Measurements from ENCODE around the gene ZBTB8OS.

DNA sequence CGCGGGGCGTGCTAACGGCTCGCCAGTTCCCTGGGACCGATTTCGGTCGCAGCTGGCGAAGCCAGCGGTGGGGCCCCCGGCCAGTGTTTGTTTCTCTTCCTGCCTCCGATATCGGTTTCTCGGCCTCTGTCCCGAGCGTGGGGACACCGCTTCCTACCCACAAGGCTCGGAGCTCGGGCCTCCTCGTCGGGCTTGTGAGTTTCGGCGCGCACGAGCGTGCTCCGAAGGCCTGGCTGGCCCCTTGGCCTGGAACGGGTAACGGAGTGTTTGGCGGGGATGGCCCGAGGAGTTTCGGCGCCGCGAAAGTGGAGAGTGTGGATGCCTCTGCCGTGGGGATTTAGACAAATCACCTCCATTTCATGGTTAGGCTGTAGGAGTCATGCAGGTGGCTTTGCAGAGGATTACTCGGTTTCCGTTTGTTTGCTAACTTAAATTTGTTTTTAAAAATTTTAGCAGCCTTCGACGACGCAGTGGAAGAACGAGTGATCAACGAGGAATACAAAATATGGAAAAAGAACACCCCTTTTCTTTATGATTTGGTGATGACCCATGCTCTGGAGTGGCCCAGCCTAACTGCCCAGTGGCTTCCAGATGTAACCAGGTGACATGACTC, 1.2 kb upstream of the ZBTB8OS start:
- TF ChIP-seq FOXJ3 (CRISPR knock-in tag; IDR thresholded peaks at IDR 0.05; ENCODE audit: borderline replicate concordance) (no peak), AR (CRISPR knock-in tag; IDR thresholded peaks at IDR 0.05) (no peak), USF2 (CRISPR knock-in tag; IDR thresholded peaks at IDR 0.05) (no peak), FOXP4 (CRISPR knock-in tag; IDR thresholded peaks at IDR 0.05) (no peak), E2F4 (CRISPR knock-in tag; IDR thresholded peaks at IDR 0.05; ENCODE audit: borderline replicate concordance, low read depth) (no peak), CTCF (IDR thresholded peaks at IDR 0.05) (no peak), ZNF396 (CRISPR knock-in tag; IDR thresholded peaks at IDR 0.05; ENCODE audit: borderline replicate concordance) (no peak), CREB1 (CRISPR knock-in tag; IDR thresholded peaks at IDR 0.05) (no peak), IRF2 (CRISPR knock-in tag; IDR thresholded peaks at IDR 0.05; ENCODE audit: borderline replicate concordance, low read depth) (no peak)
- TF ChIP-seq, protein P1, sequence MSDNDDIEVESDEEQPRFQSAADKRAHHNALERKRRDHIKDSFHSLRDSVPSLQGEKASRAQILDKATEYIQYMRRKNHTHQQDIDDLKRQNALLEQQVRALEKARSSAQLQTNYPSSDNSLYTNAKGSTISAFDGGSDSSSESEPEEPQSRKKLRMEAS (CRISPR knock-in tag; IDR thresholded peaks at IDR 0.05) = no peak
- TF ChIP-seq, protein P2, sequence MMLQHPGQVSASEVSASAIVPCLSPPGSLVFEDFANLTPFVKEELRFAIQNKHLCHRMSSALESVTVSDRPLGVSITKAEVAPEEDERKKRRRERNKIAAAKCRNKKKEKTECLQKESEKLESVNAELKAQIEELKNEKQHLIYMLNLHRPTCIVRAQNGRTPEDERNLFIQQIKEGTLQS (CRISPR knock-in tag; conservative IDR thresholded peaks at IDR 0.05) = no peak
- TF ChIP-seq, protein P3, sequence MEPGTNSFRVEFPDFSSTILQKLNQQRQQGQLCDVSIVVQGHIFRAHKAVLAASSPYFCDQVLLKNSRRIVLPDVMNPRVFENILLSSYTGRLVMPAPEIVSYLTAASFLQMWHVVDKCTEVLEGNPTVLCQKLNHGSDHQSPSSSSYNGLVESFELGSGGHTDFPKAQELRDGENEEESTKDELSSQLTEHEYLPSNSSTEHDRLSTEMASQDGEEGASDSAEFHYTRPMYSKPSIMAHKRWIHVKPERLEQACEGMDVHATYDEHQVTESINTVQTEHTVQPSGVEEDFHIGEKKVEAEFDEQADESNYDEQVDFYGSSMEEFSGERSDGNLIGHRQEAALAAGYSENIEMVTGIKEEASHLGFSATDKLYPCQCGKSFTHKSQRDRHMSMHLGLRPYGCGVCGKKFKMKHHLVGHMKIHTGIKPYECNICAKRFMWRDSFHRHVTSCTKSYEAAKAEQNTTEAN (CRISPR knock-in tag; IDR thresholded peaks at IDR 0.05) = 0 out of 2 replicates have a peak, but pooled peaks have one; percentile 22
- TF ChIP-seq, protein P4, sequence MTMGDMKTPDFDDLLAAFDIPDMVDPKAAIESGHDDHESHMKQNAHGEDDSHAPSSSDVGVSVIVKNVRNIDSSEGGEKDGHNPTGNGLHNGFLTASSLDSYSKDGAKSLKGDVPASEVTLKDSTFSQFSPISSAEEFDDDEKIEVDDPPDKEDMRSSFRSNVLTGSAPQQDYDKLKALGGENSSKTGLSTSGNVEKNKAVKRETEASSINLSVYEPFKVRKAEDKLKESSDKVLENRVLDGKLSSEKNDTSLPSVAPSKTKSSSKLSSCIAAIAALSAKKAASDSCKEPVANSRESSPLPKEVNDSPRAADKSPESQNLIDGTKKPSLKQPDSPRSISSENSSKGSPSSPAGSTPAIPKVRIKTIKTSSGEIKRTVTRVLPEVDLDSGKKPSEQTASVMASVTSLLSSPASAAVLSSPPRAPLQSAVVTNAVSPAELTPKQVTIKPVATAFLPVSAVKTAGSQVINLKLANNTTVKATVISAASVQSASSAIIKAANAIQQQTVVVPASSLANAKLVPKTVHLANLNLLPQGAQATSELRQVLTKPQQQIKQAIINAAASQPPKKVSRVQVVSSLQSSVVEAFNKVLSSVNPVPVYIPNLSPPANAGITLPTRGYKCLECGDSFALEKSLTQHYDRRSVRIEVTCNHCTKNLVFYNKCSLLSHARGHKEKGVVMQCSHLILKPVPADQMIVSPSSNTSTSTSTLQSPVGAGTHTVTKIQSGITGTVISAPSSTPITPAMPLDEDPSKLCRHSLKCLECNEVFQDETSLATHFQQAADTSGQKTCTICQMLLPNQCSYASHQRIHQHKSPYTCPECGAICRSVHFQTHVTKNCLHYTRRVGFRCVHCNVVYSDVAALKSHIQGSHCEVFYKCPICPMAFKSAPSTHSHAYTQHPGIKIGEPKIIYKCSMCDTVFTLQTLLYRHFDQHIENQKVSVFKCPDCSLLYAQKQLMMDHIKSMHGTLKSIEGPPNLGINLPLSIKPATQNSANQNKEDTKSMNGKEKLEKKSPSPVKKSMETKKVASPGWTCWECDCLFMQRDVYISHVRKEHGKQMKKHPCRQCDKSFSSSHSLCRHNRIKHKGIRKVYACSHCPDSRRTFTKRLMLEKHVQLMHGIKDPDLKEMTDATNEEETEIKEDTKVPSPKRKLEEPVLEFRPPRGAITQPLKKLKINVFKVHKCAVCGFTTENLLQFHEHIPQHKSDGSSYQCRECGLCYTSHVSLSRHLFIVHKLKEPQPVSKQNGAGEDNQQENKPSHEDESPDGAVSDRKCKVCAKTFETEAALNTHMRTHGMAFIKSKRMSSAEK (CRISPR knock-in tag; IDR thresholded peaks at IDR 0.05; ENCODE audit: borderline replicate concordance) = no peak
